ENCODE data around the gene GAMT.

Gene GAMT

DNA sequence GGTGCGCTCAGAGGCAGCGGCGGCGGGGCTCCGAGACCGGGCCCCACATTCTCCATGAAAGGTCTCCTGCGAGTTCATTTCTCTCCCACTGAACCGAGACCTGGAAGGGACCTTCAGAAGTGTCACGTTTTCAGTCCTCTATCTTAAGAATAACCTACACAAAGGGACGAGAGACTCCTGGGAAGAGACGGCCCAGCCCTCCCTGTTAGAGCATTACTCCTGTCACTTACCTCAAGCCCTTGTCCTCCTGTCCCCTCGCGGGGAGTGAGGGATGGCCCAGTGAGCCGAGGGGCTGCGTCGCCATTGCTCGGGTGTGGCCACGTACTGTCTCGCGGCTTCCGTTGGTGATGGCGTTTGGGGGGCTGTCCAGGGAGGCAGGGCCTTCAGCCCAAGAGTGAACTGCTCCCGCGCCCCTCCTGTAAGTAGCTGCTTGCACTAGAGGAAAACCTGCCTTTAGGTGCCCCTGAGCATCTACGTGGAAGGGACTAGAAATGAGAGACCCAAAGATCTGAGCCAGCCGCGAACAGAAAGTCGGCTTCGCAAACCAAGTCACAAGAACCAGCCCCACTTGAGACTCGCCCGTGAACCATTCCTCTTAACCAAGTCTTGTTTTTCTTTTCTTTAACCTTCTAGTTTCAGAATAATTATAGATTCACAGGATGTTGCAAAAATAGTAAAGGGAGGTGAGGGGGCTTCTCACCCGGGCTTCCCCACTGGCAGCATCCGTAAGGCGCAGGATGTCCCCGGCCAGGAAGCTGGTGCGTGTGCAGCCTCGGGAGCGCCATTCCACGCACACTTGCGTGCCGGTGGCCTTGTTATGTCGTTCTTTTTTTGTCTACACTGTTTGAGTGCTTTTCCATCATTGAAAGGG is 38.7 kb downstream of the GAMT start:
- DNase-seq = no peak

GRCh38 chr19:1361601-1362386 is 39.5 kb downstream of the GAMT start:
- peak; percentile 51 for DNase-seq

- no peak for DNase-seq
These were observed 40.4 kb downstream of the GAMT start for GRCh38 chr19:1360818-1361461.

GRCh38 chr19:1360126-1360817 is 41.1 kb downstream of the GAMT start:
- DNase-seq = no peak

DNA sequence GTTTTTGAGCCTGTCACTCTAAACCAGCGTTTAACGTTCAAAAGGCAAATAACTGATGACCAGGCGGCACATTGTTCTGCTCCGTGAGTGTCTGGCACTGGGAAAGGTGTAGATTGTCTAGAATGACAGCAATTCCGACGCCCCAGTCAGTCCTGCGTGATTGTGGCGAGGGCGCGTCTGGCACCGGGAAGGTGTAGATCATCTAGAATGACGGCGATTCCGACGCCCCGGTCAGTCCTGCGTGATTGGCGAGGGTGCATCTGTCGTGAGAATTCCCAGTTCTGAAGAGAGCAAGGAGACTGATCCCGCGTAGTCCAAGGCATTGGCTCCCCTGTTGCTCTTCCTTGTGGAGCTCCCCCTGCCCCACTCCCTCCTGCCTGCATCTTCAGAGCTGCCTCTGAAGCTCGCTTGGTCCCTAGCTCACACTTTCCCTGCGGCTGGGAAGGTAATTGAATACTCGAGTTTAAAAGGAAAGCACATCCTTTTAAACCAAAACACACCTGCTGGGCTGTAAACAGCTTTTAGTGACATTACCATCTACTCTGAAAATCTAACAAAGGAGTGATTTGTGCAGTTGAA is 43.7 kb downstream of the GAMT start:
- DNase-seq = no peak

- no peak for DNase-seq
These were observed 44.9 kb downstream of the GAMT start for GRCh38 chr19:1356508-1356865.

GRCh38 chr19:1355568-1356507 is 45.5 kb downstream of the GAMT start:
- no peak for DNase-seq

- DNase-seq = no peak
These were observed 46.3 kb downstream of the GAMT start for GRCh38 chr19:1354970-1355567.

GRCh38 chr19:1353144-1353543 is 48.2 kb downstream of the GAMT start:
- no peak for DNase-seq

GRCh38 chr19:1351381-1351851 is 49.9 kb downstream of the GAMT start:
- no peak for DNase-seq

DNA sequence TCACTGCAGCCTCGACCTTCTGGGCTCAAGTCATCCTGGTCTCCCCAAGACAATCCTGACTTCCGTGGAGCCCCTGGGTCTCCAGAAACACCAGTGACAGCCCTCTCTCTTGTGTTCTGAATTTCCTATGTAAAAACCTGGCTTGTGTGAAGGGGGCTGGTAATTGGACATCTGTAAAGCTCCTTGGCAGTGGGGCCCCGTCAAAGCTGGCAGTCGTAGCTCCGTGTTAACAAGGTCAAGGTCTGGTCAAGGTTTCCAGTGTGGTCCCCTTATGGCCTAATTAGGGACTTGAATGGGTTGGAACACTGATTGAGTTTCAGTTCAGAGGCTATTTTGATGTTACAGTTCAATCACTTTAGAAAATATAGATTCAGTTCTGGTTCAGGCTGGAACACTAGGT is 50.5 kb downstream of the GAMT start:
- no peak for DNase-seq

- no peak for DNase-seq
These were observed 52.1 kb downstream of the GAMT start for GRCh38 chr19:1349211-1349610.

Data from suppressor macrophage treated with lipopolysaccharide for 4 hours (primary cell).